Measurements from ENCODE around the gene CHTOP.

DNA sequence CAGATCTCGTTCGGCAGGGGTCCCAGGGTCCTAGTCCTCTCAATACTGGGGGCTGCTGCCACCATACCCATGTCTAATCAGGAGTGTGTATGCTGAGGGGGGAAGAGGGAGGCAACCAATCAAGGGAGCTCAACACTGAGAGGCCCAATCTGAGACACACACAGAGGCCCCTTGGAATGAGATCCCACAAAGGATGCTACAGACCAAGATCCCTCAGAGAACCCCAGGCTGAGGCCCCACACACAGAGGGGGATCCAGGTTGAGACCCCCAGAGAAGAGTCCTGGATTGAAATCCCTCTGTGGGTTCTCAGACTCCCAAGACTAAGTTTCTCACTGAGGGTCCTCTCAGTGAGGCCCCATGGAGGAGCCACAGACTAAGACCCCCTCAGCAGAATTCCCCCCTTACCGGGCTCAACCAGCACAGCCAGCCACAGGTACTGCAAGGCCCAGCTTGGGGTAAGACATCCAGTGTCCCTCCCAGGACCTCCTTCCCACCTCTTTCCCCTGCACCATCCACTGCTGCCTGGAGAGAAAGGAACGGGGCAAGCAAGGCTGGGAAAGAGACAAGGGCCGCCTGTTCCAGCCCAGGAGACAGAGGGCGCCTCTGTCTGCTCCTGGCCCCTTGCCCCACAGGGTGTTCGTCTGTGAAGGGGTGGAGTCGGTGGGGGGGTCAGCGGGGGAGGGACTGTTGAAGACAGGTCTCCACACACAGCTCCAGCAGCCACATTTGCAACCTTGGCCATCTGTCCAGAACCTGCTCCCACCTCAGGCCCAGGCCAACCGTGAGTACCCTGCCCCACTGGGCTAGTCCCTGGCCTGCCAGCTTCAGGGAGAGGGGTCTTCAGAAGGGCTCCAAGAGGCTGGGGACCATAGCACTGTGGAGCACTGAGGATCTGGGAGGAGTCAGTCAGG, 5.9 kb upstream of the CHTOP start, which contains the start of gene S100A1:
- TF ChIP-seq, protein P1, sequence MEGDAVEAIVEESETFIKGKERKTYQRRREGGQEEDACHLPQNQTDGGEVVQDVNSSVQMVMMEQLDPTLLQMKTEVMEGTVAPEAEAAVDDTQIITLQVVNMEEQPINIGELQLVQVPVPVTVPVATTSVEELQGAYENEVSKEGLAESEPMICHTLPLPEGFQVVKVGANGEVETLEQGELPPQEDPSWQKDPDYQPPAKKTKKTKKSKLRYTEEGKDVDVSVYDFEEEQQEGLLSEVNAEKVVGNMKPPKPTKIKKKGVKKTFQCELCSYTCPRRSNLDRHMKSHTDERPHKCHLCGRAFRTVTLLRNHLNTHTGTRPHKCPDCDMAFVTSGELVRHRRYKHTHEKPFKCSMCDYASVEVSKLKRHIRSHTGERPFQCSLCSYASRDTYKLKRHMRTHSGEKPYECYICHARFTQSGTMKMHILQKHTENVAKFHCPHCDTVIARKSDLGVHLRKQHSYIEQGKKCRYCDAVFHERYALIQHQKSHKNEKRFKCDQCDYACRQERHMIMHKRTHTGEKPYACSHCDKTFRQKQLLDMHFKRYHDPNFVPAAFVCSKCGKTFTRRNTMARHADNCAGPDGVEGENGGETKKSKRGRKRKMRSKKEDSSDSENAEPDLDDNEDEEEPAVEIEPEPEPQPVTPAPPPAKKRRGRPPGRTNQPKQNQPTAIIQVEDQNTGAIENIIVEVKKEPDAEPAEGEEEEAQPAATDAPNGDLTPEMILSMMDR (IDR thresholded peaks at IDR 0.05) = no peak
- no peak for TF ChIP-seq POLR2A (IDR thresholded peaks at IDR 0.05; ENCODE audit: low read depth)
- no peak for TF ChIP-seq POLR2AphosphoS5 (IDR thresholded peaks at IDR 0.05)
- TF ChIP-seq EP300 (IDR thresholded peaks at IDR 0.05) = no peak

Measured in esophagus muscularis mucosa (tissue), 4 donors.